C4-2B (cell line): ENCODE measurements around the gene SCAF8.
A peak's percentile ranks its signal among the peaks of the same experiment; 100 is the strongest.

ENCODE experiments used
- H3K27ac ChIP-seq: fragments of 450-650 bp; 2 replicates; pipeline ENCODE4 v1.5.1; 2017
- ZFX ChIP-seq: fragments of 450-650 bp; IDR thresholded peaks from 2 replicates; pipeline ENCODE4 v1.6.1; 2017
- TF ChIP-seq, protein P1 (sequence below): fragments of 450-650 bp; conservative IDR thresholded peaks from 2 replicates; pipeline ENCODE4 v1.5.1; 2017; ENCODE audit warnings: mild to moderate bottlenecking

The SCAF8 gene

DNA sequence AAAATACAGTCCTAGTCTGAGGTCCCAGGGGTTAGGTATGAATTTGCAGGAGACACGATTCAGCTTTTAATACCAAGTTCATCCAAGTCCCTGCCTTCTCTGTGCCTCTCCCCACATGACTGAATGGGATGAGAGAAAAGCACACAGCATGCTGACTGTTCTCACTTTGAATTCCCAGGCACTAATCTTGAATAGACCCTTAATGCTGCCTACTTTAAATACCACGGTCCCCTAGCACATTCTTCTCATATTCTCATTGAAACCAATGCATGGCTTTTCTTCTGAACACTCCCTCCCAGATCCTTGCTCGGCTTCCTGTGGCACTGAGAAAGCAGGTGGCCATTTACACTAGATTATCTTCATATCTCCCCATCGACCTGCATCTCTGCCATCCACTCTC lies 30.1 kb upstream of the SCAF8 start:
- no peak overlapping the region for H3K27ac ChIP-seq
- no peak for TF ChIP-seq ZFX
- TF ChIP-seq, protein P1, sequence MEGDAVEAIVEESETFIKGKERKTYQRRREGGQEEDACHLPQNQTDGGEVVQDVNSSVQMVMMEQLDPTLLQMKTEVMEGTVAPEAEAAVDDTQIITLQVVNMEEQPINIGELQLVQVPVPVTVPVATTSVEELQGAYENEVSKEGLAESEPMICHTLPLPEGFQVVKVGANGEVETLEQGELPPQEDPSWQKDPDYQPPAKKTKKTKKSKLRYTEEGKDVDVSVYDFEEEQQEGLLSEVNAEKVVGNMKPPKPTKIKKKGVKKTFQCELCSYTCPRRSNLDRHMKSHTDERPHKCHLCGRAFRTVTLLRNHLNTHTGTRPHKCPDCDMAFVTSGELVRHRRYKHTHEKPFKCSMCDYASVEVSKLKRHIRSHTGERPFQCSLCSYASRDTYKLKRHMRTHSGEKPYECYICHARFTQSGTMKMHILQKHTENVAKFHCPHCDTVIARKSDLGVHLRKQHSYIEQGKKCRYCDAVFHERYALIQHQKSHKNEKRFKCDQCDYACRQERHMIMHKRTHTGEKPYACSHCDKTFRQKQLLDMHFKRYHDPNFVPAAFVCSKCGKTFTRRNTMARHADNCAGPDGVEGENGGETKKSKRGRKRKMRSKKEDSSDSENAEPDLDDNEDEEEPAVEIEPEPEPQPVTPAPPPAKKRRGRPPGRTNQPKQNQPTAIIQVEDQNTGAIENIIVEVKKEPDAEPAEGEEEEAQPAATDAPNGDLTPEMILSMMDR: no peak

DNA sequence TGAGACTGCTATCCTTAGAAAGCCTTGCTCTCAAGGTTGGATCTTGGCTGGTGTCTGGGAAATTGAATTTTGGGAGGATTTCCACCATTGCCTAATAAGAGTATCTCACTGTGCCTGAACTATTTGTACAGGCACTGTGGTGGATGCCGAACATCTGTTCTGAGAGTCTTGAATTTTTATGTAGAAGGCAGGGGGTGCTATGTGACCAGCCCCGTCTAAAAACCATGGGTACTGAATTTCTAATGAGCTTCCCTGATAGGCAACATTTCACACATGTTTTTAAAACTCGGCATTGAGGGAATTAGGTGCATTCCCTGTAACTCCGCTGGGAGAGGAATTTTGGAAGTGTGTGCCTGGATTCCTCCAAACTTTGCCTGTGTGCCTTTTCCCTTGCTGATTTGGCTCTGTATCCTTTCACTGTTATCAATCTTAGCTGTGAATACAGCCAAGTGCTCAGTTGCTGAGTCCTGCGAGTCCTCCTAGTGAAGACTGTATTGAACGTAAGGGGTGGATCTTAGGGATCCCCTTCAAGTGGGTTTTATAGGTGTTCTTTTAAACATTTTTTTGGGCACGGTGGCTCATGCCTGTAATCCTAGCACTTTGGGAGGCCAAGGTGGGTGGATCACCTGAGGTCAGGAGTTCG lies 27.6 kb upstream of the SCAF8 start:
- TF ChIP-seq, protein P1: peak; percentile 9
- no peak for TF ChIP-seq ZFX
- no peak overlapping the region for H3K27ac ChIP-seq

DNA sequence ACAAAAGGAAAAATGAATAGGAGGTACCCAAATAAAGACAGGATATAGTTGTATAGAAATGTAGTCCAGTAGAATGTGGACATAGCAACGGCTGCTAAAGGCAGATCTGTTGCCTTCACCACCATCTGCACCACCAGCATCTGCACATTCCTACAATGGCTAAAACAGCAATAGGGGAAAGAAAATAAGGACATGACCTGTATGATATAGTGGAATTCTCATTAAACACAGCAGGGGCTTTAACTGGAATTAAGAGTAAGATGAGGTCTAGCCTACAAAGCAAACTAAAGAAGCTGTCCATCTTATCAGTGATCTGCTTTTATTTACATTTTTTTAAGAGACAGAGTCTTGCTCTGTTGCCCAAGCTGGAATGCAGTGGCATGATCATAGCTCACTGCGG lies 26.8 kb upstream of the SCAF8 start:
- no peak overlapping the region for H3K27ac ChIP-seq
- TF ChIP-seq ZFX: no peak
- TF ChIP-seq, protein P1: no peak

DNA sequence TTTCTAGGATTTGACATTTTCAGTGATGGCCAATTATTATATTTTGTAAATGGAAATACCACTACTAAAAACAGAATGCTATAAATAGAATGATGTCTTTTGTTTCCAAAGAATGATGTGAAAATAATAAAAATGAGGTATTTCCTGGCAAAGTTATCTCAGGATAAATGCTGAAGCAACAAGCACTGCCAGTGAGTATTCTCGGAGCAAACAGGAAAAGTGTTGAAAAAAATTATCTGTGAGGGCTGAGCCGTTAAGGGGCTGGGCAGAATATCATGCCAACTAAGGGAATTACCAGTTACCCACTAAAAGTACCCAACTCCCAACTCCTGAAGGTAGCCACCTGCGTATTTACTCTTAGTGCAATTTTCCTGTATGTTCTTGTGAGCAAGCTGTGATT lies 23.6 kb upstream of the SCAF8 start:
- H3K27ac ChIP-seq: no peak overlapping the region
- TF ChIP-seq ZFX: no peak
- TF ChIP-seq, protein P1: no peak

DNA sequence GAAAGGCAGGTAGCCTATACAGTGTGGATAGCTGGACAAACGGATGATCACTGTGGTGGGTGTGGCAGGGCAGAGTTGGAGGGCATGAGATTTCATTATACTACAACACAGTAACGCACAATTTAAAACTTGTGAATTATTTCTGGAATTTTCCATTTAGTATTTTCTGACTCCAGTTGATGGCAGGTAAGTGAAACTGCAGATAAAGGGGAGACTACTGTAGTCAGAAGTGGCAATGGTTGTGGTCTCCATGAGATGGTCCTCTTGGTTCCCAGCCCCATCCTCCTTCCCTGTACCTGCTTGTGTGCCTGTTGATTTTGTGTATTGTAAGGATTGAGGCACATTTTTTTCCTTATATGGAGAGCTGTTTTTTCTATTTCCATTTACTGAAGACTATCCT lies 22.5 kb upstream of the SCAF8 start:
- TF ChIP-seq, protein P1: no peak
- TF ChIP-seq ZFX: no peak
- no peak overlapping the region for H3K27ac ChIP-seq

DNA sequence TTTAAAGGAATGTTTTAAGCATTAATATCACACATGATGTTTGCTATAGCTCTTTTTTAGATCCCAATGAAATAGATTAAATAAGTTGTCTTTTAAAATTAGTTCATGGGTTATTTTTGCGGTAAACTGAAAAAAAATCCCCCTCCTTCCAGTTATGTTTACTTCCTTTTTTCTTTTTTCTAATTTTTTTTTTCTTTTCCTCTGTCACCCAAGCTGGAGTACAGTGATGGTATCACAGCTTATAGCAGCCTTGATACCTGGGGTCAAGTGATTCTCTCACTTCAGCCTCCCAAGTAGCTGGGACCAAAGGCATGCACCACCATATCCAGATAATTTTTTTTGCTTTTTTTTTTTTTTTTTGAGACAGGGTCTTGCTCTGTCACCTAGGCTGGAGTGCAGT lies 17.8 kb upstream of the SCAF8 start:
- TF ChIP-seq, protein P1: no peak
- no peak for TF ChIP-seq ZFX
- H3K27ac ChIP-seq: no peak overlapping the region

DNA sequence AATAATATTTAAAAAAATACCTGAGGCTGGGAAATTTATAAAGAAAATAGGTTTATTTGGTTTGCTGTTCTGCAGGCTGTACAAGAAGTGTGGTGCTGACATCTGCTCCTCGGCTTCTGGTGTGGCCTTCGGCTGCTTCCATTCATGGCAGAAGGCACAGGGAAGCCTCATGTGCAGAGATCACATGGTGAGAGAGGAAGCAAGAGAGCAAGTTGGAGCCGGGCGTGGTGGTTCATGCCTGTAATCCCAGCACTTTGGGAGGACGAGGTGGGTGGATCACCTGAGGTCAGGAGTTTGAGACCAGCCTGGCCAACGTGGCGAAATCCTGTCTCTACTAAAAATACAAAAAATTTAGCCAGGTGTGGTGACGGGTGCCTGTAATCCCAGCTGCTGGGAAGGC lies 16.9 kb upstream of the SCAF8 start:
- peak overlapping the region; percentile 6; the same call in 1 of the 2 replicates for H3K27ac ChIP-seq

DNA sequence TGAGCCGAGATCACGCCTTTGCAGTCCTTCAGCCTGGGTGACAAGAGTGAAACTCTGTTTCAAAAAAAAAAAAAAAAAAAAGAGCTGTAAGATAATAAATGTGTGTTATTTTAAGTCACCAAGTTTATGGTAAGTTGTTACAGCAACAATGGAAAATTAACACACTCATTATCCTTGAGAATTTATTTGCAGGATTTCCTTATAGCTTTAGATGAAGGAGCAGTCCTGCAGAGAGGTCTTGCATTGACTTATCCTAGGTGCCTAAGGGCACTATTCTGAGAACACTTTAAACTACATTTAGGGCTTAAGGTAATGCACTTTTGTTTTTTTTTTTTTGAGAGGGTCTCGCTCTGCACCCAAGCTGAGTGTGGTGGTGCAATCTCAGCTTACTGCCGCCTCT lies 13.8 kb upstream of the SCAF8 start:
- no peak for TF ChIP-seq ZFX
- TF ChIP-seq, protein P1: no peak
- no peak overlapping the region for H3K27ac ChIP-seq
